Parathyroid adenoma (tissue), 2 donors: ENCODE measurements around the gene UGT1A7.

Source experiments
- H2AFZ ChIP-seq: fragments of 300-600 bp; sonication (generic); one replicate; pipeline ENCODE4 v1.7.0; 2017; ENCODE audit warnings: antibody characterized with exemption, mild to moderate bottlenecking
- H3K27ac ChIP-seq: fragments of 300-600 bp; sonication (generic); one replicate; pipeline ENCODE4 v1.7.0; 2017
- H3K27me3 ChIP-seq: fragments of 300-600 bp; sonication (generic); one replicate; pipeline ENCODE4 v1.7.0; 2017; ENCODE audit warnings: low read length; ENCODE audit not compliant: control insufficient read depth, insufficient read depth
- H3K36me3 ChIP-seq: fragments of 300-600 bp; sonication (generic); one replicate; pipeline ENCODE4 v1.7.0; 2017; ENCODE audit warnings: low read length; ENCODE audit not compliant: control insufficient read depth, insufficient read depth
- H3K4me1 ChIP-seq: fragments of 300-600 bp; sonication (generic); one replicate; pipeline ENCODE4 v1.7.0; 2017; ENCODE audit warnings: control low read depth
- H3K4me2 ChIP-seq: fragments of 300-600 bp; sonication (generic); one replicate; pipeline ENCODE4 v1.7.0; 2017; ENCODE audit warnings: low read length
- H3K4me3 ChIP-seq: fragments of 300-600 bp; sonication (generic); one replicate; pipeline ENCODE4 v1.7.0; 2017; ENCODE audit warnings: low read depth, low read length
- H3K79me2 ChIP-seq: fragments of 300-600 bp; sonication (generic); one replicate; pipeline ENCODE4 v1.7.0; 2017; ENCODE audit warnings: control low read depth
- H3K9ac ChIP-seq: fragments of 300-600 bp; sonication (generic); one replicate; pipeline ENCODE4 v1.7.0; 2017; ENCODE audit warnings: mild to moderate bottlenecking
- H3K9me3 ChIP-seq: fragments of 300-600 bp; sonication (generic); one replicate; pipeline ENCODE4 v1.7.0; 2017; ENCODE audit warnings: low read length; ENCODE audit not compliant: control insufficient read depth
- CTCF ChIP-seq: fragments of 300-600 bp; sonication (generic); IDR thresholded peaks from one replicate; pipeline ENCODE4 v1.7.0; 2017; ENCODE audit warnings: antibody characterized with exemption, mild to moderate bottlenecking
- donor health status: primary hyperparathyroidism.

The UGT1A7 gene

DNA sequence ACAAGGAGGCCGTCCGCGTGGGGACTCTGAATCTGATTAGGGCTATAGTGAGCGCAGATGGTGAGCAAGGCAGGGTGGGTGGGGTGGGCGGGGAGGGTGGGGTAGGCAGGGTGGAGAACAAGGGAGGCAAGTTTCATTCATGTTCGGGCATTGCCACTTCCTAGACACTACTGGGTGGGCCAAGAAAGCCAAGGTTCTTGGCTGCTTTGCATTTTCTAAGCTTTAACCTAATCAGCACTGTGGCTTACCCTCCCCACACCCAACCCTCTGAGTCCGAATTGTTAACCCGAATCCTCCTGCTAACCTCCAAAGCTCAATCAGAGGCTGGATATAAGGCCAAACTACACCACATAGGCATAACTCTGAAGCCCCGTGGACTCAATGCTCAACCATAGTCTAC is 114.6 kb downstream of the UGT1A7 start:
- TF ChIP-seq CTCF = no peak
- H3K27me3 ChIP-seq = no peaks in the 10 kb centered on the region
- H3K4me3 ChIP-seq = no peak overlapping the region
- H3K4me1 ChIP-seq = no peaks in the 10 kb centered on the region
- H3K27ac ChIP-seq = no peak overlapping the region
- no peak overlapping the region for H3K4me2 ChIP-seq
- H3K9ac ChIP-seq = no peak overlapping the region
- H3K36me3 ChIP-seq = no peaks in the 10 kb centered on the region
- no peak overlapping the region for H2AFZ ChIP-seq
- H3K9me3 ChIP-seq = no peaks in the 10 kb centered on the region
- H3K79me2 ChIP-seq = no peaks in the 10 kb centered on the region

GRCh38 chr2:233798335-233799086 is 116.8 kb downstream of the UGT1A7 start:
- no peaks in the 10 kb centered on the region for H3K9me3 ChIP-seq
- no peak overlapping the region for H3K4me3 ChIP-seq
- no peak overlapping the region for H3K4me2 ChIP-seq
- no peak overlapping the region for H2AFZ ChIP-seq
- H3K27me3 ChIP-seq = no peaks in the 10 kb centered on the region
- H3K9ac ChIP-seq = no peak overlapping the region
- H3K79me2 ChIP-seq = no peaks in the 10 kb centered on the region
- H3K36me3 ChIP-seq = no peaks in the 10 kb centered on the region
- no peak overlapping the region for H3K27ac ChIP-seq
- no peaks in the 10 kb centered on the region for H3K4me1 ChIP-seq
- no peak for TF ChIP-seq CTCF

GRCh38 chr2:233799087-233799665 is 117.5 kb downstream of the UGT1A7 start:
- no peaks in the 10 kb centered on the region for H3K79me2 ChIP-seq
- H3K4me1 ChIP-seq = no peaks in the 10 kb centered on the region
- no peak overlapping the region for H3K4me3 ChIP-seq
- no peak overlapping the region for H3K4me2 ChIP-seq
- TF ChIP-seq CTCF = no peak
- no peak overlapping the region for H3K9ac ChIP-seq
- no peak overlapping the region for H2AFZ ChIP-seq
- no peaks in the 10 kb centered on the region for H3K9me3 ChIP-seq
- no peaks in the 10 kb centered on the region for H3K27me3 ChIP-seq
- no peak overlapping the region for H3K27ac ChIP-seq
- no peaks in the 10 kb centered on the region for H3K36me3 ChIP-seq

DNA sequence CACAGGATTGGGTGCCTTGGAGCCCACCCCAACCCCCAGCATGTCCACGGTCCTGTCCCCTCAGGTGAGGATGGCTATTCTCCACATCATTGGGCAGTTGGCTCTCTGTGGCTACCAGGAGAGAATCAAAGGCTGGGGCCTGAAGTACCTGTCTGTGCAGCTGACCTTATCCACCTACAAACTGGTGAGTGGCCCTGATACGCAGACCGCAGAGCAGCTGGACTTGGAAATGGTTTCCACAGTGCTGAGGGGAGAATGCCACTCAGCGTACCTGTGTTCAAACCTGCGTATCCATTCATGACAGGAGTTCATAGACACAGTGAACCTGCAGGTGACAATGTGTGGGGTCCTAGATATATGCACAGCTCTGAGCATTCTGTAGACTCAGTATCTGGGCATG is 118.0 kb downstream of the UGT1A7 start:
- H3K27ac ChIP-seq = no peak overlapping the region
- no peak for TF ChIP-seq CTCF

GRCh38 chr2:233800208-233800607 is 118.5 kb downstream of the UGT1A7 start:
- H3K4me1 ChIP-seq = no peaks in the 10 kb centered on the region
- no peak for TF ChIP-seq CTCF
- H3K4me2 ChIP-seq = no peak overlapping the region
- H3K36me3 ChIP-seq = no peaks in the 10 kb centered on the region
- H3K79me2 ChIP-seq = no peaks in the 10 kb centered on the region
- no peak overlapping the region for H2AFZ ChIP-seq
- H3K27me3 ChIP-seq = no peaks in the 10 kb centered on the region
- no peaks in the 10 kb centered on the region for H3K9me3 ChIP-seq
- H3K9ac ChIP-seq = no peak overlapping the region
- H3K4me3 ChIP-seq = no peak overlapping the region
- H3K27ac ChIP-seq = no peak overlapping the region

More for the DNA sequence above, 118.0 kb downstream of the UGT1A7 start:
- Histone ChIP-seq H2AFZ (no peak overlapping the region), H3K4me3 (no peak overlapping the region), H3K27me3 (no peaks in the 10 kb centered on the region), H3K36me3 (no peaks in the 10 kb centered on the region), H3K4me2 (no peak overlapping the region), H3K9me3 (no peaks in the 10 kb centered on the region), H3K4me1 (no peaks in the 10 kb centered on the region), H3K9ac (no peak overlapping the region), H3K79me2 (no peaks in the 10 kb centered on the region)
